NCI-H1048 (cell line): ENCODE measurements around the gene SEPTIN10.
"Not testable (repeated sequence)": the region's sequence is repeated elsewhere in the genome, so short reads cannot be mapped to it uniquely, and the experiment has no call there.

Source experiments
- DNase-seq: peaks from one replicate; lab custom pipeline; 2025; lab: John Stamatoyannopoulos, UW

The SEPTIN10 gene

DNA sequence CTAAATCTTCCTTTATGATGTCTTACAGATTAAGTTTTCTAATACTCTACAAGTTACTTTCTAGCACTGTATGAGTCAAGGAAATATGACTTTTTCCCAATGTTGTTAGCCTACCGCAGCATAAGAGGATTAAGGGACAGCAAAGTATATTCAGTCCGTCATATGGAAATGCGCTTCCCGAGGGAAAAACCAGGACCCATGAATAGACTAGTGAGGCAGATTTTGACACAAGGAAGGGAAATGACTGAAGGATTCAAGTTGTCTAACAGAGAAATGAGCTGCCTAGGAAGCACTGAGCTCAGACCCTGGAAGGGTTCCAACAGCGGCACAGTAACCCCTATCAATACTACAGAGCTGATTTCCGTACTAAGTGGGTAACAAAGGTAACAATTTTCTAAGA is 12.0 kb downstream of the SEPTIN10 start:
- DNase-seq, result no peak

DNA sequence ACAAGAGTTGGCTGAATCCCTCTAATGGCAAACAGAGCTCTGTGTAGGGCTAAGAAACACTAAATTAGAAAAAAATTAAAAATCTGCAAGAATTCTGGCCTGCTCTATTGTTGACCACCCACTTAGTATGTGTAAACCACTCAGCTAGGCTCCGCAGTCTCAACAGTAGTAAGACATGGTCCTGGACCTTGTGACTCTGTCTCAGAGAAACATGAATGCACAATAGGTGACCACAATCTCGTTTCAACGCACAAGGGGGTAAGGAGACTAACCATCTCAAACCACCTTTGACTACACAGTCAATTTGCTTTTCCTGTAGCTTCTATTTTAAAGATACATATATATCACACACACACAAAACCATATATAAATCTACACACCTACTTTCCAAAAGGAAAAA is 16.5 kb downstream of the SEPTIN10 start:
- no peak for DNase-seq

DNA sequence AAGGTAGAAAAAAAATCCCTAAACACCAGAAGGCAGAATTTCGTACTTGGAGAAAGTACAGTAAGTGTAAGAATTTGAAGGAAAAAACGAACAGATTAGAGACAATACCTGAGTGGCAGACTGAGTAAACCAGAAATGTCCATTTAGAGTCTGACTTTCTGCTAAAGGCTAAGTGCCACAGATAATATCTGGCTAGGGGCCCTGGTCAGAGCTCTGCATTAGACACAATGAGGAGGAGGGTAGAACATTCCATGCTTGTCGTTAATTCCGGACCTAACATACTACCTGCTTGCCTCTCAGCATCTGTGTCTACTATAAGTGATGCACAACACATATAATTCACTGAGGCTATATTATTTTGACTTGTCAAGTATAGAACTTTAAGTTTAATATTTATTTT is 18.1 kb downstream of the SEPTIN10 start:
- no peak for DNase-seq

DNA sequence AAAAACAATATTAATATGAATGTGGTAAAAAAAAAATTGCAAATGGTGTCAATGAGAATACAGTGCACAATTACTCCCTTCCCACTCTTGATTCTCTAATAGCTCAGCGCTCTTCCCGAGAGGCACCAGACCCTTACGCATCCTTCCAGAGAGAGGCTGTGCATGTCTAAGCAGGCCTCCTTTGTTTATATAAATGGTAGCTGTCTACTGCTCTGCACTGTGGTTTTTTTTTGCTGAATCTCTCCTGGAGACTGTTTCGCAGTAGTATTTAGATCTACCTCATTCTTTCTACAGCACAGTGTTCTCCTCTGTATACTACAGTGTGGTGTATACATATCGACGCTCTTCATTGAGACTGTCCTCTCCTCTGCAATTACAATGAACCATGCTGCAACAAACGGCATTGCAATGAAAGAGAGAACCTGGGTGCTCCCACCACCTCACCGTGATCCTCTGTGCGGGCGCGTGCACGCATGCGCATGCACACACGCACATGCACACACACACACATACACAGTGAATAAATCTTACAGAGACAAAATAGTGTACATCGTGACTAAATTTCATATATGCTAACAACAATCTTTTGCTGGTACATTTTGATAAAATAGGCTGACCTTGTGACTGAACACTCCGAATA is 19.4 kb downstream of the SEPTIN10 start:
- no peak for DNase-seq

DNA sequence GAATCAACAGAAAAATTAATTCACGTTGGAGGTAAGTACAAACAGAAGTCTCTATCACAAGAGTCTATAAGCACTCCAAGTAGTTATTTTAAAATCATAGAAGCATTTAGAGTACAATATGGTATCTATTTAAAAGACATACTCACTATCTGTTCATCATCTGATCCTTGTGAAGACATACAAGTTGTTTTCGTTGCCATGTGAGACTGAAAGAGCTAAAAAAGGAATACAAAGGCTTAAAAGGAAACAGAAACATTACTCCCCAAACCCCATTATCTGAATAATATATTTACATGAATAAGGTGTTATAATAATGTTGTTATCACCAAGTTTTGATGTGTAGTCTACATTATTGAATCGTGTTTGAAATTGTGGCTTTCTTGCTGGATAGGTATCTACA is 20.9 kb downstream of the SEPTIN10 start:
- DNase-seq, result no peak

DNA sequence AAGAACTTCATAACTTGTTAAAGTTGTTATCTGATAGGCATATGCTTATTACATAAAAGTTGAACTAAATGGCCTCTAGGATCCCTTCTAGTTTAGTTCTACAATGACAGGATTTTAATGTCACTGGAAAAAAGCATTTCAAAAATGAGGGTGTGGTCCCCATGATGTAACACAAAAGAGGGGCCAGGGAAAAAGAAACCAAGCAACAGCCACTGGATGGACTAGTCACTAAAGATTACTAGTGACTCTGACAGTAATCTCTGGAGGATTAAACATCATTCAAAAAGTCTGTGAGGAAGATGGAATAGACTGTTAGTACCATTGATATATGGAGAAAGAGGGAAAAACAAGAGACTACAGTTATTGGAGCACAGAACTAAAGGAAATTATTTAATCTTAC is 22.6 kb downstream of the SEPTIN10 start:
- DNase-seq, result no peak

DNA sequence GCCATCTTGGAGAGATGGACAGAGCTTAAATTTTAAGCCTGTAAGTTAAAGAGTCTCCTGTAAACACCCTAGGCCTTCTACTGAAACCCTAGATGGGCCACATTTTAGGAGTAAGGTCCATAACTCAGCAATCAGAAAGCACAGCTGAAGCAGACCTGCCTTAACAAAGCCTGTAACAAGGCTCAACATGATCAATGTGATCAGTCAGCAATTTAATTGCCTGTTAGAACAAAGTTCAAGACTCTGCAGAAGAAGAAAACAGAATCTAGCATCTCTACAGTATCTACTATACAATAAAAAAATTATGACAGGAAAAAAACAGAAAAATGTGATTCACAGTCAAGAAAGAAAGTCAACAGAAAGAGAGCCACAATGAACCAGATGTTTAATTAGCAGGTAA is 27.1 kb downstream of the SEPTIN10 start:
- DNase-seq, result no peak

DNA sequence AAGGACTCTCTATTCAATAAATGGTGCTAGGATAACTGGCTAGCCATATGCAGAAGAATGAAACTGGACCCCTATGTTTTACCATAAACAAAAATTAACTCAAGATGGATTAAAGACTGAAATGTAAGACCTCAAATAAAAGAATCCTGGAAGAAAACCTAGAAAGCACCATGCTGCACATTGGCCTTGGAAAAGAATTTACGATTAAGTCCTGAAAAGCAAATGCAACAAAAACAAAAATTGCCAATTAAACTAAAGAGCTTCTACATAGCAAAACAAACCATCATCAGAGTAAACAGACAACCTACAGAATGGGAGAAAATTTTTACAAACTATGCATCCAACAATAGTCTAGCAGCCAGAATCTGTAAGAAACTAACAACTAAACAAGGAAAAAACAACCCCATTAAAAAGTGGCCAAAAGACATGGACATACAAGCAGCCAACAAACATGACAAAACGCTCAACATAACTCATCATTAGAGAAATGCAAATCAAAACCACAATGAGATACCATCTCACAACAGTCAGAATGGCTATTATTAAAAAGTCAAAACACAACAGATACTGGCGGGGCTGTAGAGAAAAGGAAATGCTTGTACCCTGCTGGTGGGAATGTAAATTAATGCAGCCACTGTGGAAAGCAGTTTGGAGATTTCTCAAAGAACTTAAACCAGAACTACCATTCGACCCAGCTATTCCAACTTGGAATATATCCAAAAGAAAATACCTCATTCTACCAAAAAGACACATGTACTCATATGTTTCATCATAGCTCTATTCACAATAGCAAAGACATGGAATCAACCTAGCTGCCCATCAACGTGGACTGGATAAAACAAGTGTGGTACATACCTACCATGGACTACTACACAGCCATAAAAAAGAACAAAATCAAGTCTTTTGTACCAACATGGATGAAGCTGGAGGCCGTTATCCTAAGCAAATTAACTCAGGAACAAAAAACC is 30.6 kb downstream of the SEPTIN10 start:
- no peak for DNase-seq

DNA sequence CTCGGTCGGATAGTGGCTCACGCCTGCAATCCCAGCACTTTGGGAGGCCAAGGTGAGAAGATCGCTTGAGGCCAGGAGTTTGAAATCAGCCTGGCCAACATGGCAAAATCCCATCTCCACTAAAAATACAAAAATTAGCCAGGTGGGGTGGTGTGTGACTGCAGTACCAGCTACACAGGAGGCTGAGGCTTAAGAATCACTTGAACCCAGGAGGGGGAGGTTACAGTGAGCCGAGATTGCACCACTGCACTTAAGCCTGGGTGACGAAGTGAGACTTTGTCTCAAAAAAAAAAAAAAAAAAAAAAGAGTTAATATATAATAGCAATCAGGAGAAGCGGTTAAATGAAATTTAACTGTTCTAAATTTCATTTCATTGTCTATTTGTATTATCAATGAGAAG is 36.1 kb downstream of the SEPTIN10 start:
- DNase-seq, result not testable (repeated sequence)

DNA sequence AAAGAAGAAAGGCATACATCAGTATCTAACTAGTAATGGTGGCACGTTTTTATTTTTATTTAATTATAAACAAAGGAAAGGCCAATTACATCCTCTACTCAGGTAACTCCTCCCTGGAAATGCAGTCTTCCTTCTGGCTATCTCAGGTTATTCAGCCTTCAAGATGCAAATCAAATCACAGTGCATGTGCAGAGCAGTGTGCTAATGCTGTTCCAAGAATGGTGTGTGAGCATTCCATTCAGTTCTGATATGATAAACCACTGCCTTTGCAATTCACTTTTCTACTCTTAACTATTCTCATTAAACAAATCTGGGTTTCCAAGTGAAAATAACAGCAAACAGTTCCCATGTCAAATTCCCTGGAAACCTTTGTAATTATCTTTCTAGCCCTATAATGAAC is 38.4 kb downstream of the SEPTIN10 start:
- DNase-seq, result no peak

DNA sequence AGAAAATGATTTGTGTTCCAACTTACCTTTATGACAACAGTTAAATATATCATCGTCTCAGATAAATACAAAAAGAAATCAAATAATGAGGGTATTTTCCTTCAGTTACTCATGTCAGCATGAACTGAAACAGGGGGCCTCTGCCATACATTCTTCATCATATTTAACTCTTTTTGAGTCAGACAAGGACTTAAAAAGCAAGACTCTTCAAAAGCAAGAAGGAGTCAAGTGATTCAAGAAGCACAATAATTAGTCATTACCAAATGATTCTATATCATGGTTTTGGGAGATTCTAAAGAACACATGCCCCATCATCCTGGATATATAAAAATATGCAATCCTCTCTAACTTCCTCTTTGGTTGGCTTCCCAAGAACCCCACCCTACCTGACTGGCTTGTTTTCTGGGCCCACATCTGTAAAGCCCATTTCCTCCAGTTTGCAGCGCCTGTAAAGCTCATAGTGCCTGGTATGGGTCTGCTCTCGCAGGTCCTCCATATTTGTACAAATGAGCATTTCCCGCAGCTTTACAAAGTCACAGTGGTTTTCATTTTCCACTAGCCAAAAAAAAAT is 49.7 kb downstream of the SEPTIN10 start:
- DNase-seq, result no peak

DNA sequence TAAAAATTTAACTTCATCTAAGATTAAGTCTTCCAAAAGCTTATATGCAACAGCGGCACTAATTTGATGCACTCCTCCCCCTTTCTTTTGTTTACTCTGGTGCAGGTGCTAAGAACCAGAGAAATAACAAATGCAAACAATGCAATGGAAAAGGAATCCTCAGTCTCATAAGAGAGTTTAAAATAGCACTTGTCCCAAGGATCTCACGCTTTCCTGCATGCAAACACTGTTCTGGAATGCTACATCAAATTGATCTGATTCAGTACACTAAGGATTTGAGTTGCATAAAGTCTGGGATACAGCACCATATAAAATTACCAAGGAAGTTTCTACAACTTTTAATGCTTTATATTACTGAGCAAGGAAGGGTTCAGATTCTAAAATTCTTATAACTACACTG is 50.5 kb downstream of the SEPTIN10 start:
- no peak for DNase-seq

DNA sequence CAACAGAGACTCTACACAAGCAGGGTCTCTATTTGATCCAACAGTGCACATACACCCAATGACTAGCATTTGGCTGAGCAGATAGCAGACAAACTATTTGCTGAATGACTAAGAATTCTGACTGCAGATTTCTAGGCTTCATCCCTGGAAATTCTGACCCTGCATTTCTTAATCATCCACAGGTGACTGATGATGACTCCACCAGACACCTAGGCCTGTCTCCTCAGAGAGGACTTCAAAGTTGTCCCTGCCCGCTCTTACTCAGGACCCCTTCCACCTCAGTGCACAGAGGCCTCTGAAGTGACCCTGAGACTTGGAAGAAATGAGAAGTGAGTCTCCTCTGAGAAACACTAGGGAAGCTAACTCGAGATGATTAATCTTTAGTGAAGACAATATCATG is 51.3 kb downstream of the SEPTIN10 start:
- DNase-seq, result no peak

DNA sequence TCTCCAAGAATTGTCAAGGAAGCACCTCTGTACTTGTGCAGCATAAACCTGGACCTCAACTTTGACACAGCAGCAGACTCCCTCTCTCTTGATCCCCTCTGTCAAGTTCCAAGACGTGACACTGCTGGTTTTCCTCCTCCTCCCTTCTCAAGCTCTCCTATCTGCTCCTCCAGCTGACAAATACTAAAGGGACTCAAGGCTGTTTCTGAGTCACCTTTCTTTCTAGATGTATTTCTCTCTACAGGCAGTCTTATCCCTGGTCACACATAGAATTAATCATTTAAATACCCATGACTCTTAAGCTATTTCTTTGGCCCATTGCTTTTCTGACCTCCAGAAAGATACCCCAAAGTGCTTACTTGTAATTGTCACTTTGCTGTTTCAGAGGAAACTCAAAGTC is 53.5 kb downstream of the SEPTIN10 start:
- DNase-seq, result no peak

DNA sequence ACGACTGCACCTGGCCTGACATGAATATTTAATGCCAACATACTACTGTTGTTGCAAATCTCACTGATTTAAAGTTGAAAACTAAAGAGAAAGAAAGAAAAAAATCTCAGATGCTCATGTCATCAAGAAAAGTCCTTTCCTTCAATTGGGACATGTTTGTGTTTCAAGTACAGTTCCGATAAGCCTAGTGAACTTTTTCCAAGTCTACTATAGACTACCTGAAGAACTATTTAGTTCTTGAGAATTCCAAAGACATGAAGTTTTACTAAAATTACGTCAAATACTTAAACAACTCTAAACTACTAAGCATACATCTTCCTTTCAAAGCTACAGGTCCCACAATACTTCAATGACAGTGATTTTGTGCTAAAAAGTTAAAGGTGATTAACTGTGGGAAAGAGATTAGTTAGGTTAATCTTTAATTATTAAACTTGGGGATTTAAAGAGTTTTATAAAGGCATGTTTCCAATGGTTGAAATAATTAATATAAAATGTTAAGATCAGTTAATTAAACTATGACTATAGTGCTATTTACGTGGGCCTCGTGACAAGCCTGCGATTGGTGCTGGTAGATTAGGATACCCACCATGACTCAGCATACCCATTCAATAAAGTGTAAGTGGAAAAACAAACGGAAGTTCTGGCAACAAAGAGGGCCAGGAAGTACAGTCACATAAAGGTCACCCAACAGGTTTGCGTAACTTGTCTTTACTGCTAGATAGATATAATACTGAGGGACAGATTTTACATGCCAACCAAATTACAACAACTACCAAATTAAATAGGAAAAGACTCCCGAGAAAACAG is 55.5 kb downstream of the SEPTIN10 start:
- no peak for DNase-seq

DNA sequence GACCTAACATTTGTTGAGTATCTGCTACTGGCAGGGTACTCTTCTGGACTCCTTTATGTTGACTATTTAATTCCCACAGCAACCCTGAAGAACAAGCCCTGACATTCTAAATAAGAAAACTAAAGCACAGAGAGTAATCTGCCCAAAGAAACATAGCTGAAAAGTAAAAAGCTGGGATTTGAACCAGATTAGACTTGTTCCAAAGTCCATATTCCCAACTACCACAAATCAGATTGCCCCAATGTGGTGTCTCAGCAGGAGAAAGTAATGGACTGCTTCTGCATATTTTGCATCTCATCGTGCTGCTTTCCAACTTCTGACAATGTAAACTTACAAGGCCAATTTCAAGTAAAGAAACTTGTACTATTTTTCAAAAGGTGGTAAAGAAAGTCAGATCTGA is 56.5 kb downstream of the SEPTIN10 start:
- no peak for DNase-seq

DNA sequence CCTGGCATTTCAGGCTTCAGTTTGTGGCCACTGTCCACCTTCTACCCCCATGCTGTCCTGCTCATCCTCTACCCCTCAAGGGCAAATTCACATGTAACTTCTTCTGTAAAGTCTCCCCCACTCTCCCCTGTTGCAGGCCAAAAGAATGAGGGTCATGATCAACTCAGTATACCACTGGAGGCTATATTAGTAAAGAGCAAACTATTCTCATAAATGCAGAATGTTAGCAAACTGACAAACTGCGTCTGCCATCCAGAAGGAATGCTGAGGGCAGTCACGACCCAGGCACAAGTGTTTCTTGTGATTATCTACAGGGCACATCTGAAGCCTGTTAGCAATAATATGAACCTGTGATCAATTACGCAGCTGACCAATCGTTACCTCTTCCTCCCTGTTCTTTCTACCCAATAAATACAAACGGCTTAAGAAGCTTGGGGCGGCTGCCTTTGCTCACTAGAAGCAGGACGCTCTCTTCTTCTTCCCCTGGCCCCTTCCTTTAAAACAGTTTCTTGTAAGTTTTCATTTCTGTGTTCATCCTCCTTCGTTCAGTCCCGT is 58.3 kb downstream of the SEPTIN10 start:
- no peak for DNase-seq

DNA sequence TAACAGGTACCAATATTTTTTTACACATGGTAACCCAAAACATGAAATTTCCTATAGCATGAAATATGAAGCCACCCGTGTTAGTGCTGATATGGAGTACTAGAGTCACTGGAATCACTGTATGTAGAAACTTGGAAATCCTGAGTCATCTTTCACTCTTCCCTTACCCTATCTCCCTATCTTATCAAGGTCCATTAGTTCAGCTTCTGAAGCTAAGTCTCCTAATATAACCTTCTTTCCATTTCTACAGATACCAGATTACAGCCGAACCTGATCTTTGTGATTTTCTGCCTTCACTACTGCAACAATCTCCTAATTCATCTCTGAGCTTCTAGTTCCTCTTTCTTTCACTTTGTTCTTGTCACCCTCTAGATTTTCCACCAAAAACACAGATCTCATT is 59.0 kb downstream of the SEPTIN10 start:
- no peak for DNase-seq

DNA sequence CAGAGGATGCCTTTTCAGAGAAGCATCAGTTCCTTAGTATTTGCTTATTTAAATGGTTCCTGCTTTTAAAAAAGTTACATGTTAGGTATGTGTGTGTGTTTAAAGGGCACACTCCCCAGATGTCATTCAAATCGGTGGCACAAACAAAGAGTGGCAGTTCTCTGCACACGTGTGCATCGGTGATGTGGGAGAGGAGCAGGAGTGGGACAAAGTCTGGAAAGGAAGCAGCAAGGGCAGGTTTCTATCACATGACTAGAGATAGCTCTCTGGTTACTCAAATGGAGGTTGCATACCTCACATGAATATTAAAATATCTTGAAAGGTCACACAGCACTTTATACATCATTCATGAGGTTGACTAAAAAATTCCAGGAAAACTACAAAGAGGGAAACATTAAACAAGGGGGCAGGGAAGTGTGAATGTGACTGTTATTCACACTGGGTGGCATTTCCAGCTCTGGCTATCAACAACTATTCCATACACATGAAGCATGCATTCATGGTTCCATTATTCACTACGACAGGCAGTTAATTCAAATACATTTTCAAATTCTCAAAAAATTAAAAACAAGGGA is 64.7 kb downstream of the SEPTIN10 start:
- no peak for DNase-seq

DNA sequence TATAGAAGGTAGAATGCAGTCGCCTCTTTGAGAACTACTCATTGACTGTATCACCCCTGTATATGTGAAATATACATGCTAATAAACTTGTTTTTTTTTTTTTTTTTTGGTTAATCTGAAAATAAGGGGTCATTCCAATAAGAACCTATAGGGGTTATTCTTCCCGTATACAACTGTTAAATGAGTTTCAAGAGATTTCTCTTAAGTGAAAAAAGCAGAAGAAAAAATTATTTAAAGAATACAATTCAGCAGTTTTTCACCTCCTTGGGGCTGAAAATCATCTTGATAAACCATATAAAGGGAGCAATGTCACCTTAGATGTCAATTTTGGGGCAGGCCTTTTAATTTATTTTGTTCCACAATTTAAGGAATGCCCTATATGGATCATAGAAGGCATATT is 66.5 kb downstream of the SEPTIN10 start:
- no peak for DNase-seq

DNA sequence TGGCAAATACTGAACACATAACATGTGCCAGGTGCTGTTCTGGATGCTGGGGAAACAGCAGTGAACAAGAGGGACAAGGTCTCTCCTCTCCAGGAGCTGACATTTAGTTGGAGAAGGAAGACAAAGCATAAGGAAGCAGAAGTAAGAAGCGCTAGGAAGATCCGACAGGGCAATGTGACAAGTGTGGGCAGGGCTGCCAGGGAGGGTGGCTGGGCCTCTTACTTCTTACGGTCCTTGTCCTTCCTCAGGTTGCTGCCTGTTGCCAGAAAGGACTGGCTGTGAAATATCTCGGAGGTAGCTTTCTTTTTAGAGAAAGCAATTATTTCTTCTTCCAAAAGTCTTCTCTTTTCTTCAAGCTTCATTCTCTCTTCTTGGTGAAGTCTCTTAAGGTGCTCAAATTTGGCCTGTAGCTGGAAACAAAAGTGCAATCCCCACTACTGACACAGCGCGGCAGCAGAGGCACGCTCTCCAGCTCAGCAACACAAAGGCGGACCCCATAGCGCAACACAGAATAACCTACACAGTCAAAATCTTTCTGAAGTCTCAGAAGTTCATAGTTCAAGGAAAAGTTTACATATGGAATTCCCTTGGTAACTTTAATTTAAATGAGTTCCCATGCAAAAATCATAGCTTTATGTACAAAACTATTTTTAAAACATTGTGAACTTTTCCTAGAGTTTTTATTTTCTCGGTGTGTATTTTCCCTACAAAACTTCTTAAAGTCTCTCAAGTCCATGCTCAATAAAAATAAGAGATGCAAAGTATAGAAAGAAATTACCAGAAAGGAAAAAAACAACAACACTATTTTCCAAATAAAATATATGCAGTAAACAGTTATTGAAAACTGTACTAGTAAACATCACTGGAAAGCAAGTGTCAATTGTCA is 67.7 kb downstream of the SEPTIN10 start:
- DNase-seq, result peak; percentile 15
